Measurements from ENCODE around the gene YWHAG.

DNA sequence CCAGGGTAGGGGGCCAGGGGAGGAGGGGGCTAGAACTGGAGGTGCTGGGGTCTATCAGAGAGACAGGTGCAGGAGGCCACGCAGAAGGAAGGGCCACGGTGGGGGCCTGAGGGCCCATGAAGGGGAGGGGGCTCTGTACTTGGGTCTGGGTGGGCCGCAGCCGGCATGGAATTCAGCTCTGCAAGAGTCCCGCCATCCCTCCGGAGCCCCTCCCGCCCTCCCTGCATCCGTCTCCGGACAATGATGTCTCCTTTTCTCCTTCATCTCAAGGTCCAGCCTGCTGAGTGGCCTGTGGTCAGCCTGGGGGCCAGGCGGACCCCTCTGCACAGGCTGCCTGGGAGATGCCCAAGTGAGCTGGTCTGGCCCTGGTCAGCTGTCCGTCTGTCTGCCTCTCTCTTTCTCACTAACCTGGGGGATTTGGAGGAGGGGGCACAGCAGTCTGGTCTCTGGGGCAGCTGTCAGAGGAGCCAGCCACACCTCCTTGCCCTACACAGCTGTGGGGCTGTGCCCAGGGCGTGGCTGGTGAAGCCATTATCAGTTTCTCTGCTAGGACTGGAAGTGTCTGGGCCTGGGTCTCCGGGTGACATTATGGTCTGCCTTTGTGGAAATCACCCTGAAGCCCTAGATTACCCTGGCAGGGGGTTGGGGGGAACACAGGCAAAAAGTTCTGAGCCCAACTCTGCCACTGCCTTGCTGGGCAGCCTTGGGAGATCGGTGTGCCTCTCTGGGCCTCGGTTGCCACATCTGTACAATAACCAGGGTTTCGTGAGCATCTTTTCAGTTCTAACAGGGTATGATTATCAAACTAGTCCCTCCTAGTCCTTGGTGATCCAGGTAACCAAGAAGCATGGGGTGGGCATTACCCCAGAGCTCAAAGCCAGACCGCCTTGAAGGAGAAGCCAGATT, 75.3 kb downstream of the YWHAG start:
- no peak for TF ChIP-seq CTCF (IDR thresholded peaks at IDR 0.05)
- TF ChIP-seq POLR2A (IDR thresholded peaks at IDR 0.05), result no peak
